PC-9 (cell line): ENCODE measurements around the gene OR56A5.

ENCODE experiments used
- CTCF ChIP-seq: fragments of 200-600 bp; sonication (generic); conservative IDR thresholded peaks from 2 replicates; pipeline ENCODE4 v1.6.1; 2017; ENCODE audit warnings: mixed run types, antibody characterized with exemption, mild to moderate bottlenecking, moderate library complexity
- EZH2 ChIP-seq: fragments of 200-600 bp; sonication (generic); IDR thresholded peaks from 2 replicates; pipeline ENCODE4 v1.8.0; 2017; ENCODE audit warnings: antibody characterized with exemption, low read depth

- TF ChIP-seq CTCF (no peak), EZH2 (no peak)
Measured at GRCh38 chr11:5941951-5942350, 26.3 kb downstream of the OR56A5 start, which contains the start of gene OR56A3.
